RWPE1 (cell line): ENCODE results near the gene SERPINI2.

ENCODE experiments used
- CTCF ChIA-PET: fragments of 350-600 bp; sonication (Branson Sonifier 250); formaldehyde crosslinking; extraction: SDS; loops from one replicate; lab custom pipeline; 2021; lab: Yijun Ruan, JAX
- POLR2A ChIA-PET: fragments of 400-600 bp; formaldehyde crosslinking; extraction: SDS; loops from one replicate; lab custom pipeline; 2020; ENCODE audit warnings: antibody characterized with exemption; ENCODE audit not compliant: low non-redundant PET; lab: Yijun Ruan, JAX
- DNase-seq: peaks from one replicate; pipeline ENCODE4 v3.0.0; 2012; ENCODE audit warnings: low spot score
- H3K27ac ChIP-seq: fragments of 450-650 bp; 2 replicates; pipeline ENCODE4 v1.5.1; 2017
- TF ChIP-seq, protein P1 (sequence below): fragments of 450-650 bp; conservative IDR thresholded peaks from 2 replicates; pipeline ENCODE4 v1.5.1; 2017; ENCODE audit warnings: low read depth, mild to moderate bottlenecking

SERPINI2 gene

DNA sequence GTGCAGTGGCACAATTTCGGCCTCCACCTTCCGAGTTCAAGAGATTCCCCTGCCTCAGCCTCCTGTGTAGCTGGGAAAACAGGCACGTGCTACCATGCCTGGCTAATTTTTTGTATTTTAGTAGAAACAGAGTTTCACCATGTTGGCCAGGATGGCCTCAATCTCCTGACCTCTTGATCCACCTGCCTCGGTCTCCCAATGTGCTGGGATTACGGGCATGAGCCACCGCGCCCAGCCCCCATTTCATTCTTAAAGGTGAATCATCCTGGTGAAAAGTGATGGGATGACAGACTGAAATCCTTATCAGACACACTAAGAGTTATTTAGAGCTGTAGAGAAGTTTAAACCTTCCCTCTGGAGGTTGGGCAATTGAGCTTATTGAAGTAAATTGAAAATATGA, 24.1 kb upstream of the SERPINI2 start:
- POLR2A ChIA-PET, result no interaction called here
- DNase-seq, result no peak
- CTCF ChIA-PET, result no interaction called here
- TF ChIP-seq, protein P1, sequence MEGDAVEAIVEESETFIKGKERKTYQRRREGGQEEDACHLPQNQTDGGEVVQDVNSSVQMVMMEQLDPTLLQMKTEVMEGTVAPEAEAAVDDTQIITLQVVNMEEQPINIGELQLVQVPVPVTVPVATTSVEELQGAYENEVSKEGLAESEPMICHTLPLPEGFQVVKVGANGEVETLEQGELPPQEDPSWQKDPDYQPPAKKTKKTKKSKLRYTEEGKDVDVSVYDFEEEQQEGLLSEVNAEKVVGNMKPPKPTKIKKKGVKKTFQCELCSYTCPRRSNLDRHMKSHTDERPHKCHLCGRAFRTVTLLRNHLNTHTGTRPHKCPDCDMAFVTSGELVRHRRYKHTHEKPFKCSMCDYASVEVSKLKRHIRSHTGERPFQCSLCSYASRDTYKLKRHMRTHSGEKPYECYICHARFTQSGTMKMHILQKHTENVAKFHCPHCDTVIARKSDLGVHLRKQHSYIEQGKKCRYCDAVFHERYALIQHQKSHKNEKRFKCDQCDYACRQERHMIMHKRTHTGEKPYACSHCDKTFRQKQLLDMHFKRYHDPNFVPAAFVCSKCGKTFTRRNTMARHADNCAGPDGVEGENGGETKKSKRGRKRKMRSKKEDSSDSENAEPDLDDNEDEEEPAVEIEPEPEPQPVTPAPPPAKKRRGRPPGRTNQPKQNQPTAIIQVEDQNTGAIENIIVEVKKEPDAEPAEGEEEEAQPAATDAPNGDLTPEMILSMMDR, result no peak
- H3K27ac ChIP-seq, result no peak overlapping the region

DNA sequence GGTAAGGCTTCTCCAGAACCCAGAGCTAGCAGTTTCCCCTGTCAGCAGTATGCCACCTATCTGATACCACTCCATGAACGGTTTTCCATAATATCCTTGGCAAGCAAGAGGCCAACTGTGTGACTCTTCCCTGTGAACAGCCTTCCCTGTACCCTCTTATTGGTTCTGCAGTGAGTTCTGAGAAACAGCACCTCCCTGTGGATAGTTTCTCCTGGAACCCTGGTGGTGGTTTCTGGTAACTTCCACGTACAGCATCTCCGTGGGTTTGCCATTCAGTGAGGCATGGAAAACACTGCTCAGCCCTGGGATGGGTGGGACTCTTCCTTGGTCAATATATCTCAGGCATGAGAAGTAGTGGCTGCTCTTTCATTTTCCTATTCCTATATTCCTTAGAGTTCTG, 19.4 kb upstream of the SERPINI2 start:
- DNase-seq, result no peak
- TF ChIP-seq, protein P1, result no peak
- no peak overlapping the region for H3K27ac ChIP-seq
- ChIA-PET CTCF (no interaction called here), POLR2A (no interaction called here)

DNA sequence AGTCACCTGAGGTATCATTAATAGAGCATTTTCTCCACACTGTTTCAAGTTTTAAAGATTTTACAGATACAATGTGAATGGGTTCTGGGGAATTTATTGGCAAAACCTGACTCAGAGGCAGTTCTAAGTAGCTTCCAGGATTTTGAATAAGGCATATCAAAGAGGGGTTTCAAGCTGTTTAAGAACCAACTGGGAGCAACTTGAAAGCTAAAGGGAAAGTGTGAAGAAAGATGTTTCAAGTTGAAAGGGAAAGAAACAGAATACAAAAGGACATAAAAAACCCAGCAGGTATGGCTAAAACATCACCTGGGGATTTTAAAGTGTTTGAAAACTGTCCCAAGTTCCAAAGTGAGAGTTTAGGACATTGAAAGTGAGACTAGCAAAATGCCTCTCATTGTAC, 17.8 kb upstream of the SERPINI2 start:
- TF ChIP-seq, protein P1, result no peak
- ChIA-PET POLR2A (no interaction called here), CTCF (no interaction called here)
- DNase-seq, result no peak
- no peak overlapping the region for H3K27ac ChIP-seq

DNA sequence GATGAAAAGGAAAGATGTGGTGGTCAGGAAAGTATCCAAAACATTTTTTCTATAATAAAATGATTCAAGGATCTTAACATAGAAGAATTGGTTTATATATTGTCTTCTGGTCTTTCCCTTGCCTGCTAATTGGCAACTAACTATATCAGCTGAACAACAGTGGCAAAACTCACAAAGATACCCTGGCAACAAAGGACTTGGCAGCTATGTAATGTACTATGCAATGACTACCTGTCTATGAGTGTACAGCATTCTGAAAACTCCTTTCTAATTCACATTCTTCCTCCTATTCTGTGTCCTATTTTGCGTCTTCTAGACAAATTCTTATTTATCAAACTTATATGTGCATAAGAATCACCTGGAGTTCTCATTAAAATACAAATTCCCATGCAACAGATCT, 15.7 kb upstream of the SERPINI2 start:
- H3K27ac ChIP-seq, result no peak overlapping the region
- DNase-seq, result no peak
- CTCF ChIA-PET, result no interaction called here
- TF ChIP-seq, protein P1, result no peak
- POLR2A ChIA-PET, result no interaction called here

DNA sequence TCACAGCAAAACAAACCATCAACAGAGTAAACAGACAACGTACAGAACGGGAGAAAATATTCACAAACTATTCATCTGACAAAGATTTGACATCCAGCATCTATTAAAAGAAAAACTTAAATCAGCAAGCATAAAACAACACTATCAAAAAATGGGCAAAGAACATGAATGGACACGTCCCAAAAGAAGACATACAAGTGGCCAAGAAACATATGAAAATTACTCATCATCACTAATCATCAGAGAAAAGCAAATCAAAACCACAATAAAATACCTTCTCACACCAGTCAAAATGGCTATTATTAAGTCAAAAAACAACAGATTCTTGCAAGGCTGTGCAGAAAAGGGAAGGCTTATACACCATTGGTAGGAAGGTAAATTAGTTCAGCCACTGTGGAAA, 13.7 kb upstream of the SERPINI2 start:
- TF ChIP-seq, protein P1, result no peak
- H3K27ac ChIP-seq, result no peak overlapping the region
- no peak for DNase-seq
- ChIA-PET POLR2A (no interaction called here), CTCF (no interaction called here)

DNA sequence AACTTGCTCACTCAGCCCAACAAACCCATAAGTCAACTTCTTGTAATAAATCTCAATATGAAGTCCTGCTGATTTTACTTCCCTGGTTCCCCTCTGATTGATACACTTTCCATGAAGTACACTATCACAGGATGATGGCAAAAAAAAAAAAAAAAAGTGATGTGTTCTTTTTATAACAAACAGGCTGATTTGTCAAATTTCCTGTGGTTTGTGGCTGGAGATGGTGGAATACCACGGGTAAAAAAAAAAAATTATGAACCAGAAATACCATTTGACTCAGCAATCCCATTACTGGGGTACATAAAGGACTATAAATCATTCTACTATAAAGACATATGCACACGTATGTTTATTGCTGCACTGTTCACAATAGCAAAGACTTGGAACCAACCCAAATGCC, 10.7 kb upstream of the SERPINI2 start:
- TF ChIP-seq, protein P1, result no peak
- ChIA-PET CTCF (no interaction called here), POLR2A (no interaction called here)
- no peak for DNase-seq
- H3K27ac ChIP-seq, result no peak overlapping the region
